Tibial nerve (tissue), 3 donors: ENCODE results near the gene AUTS2.
"Not testable (repeated sequence)": the region's sequence is repeated elsewhere in the genome, so short reads cannot be mapped to it uniquely, and the experiment has no call there.

Experiments
- CTCF ChIP-seq, 5 experiments: fragments of 200-600 bp in 3 of 5; fragments of 450-650 bp in 2 of 5; sonication (generic) in 3 of 5; IDR thresholded peaks; one replicate each; pipeline ENCODE4 v1.5.1; 2016 to 2019; ENCODE audit warnings: antibody characterized with exemption in 5 of 5, mild to moderate bottlenecking in 3 of 5, moderate library complexity in 2 of 5
- POLR2A ChIP-seq, 2 donors: fragments of 450-650 bp; IDR thresholded peaks; one replicate each; pipeline ENCODE4 v1.6.1; 2017; ENCODE audit warnings: antibody characterized with exemption in 2 of 2, mild to moderate bottlenecking in 2 of 2, moderate library complexity in 2 of 2

- not testable (repeated sequence) for TF ChIP-seq CTCF, POLR2A (IDR thresholded peaks at IDR 0.05)
These were observed 187.9 kb downstream of the AUTS2 start for GRCh38 chr7:69786130-69786529.
